Stomach (tissue), 4 donors: ENCODE results near the gene ANKRD6.

Experiments used
- CTCF ChIP-seq, 7 experiments: fragments of 450-650 bp in 4 of 7; fragments of 200-600 bp in 3 of 7; sonication (generic) in 3 of 7; IDR thresholded peaks; one replicate each; pipeline ENCODE4 v1.5.1; 2016 to 2019; ENCODE audit warnings: antibody characterized with exemption in 7 of 7, control low read depth in 2 of 7, mild to moderate bottlenecking in 1 of 7
- EP300 ChIP-seq: sonication (generic); formaldehyde crosslinking; IDR thresholded peaks from one replicate; pipeline ENCODE4 v1.6.1; 2017; ENCODE audit warnings: antibody characterized with exemption
- POLR2A ChIP-seq, 4 donors: fragments of 450-650 bp; IDR thresholded peaks; one replicate each; pipeline ENCODE4 v1.6.1; 2016; ENCODE audit warnings: antibody characterized with exemption in 4 of 4, control low read depth in 2 of 4, mild to moderate bottlenecking in 1 of 4, moderate library complexity in 1 of 4
- POLR2AphosphoS5 ChIP-seq, 3 donors: sonication (generic); formaldehyde crosslinking; IDR thresholded peaks; one replicate each; pipeline ENCODE4 v1.6.1; 2016; ENCODE audit warnings: antibody characterized with exemption in 3 of 3

GRCh38 chr6:89475634-89476033 lies 42.7 kb downstream of the ANKRD6 start:
- TF ChIP-seq CTCF (IDR thresholded peaks at IDR 0.05) (no peak), POLR2AphosphoS5 (IDR thresholded peaks at IDR 0.05) (no peak), POLR2A (IDR thresholded peaks at IDR 0.05) (no peak), EP300 (no peak)
